Nephron (organoid): ENCODE data around the gene MORN1.
"Not testable (repeated sequence)": the region's sequence is repeated elsewhere in the genome, so short reads cannot be mapped to it uniquely, and the experiment has no call there.

Source experiments
- H3K27ac Mint-ChIP-seq, 3 experiments: 2 replicates each; pipeline ENCODE4 v1.8.0; 2020; ENCODE audit warnings: mixed read lengths in 3 of 3, mild to moderate bottlenecking in 2 of 3, moderate library complexity in 1 of 3
- H3K27me3 Mint-ChIP-seq: 2 replicates; pipeline ENCODE4 v1.8.0; 2021; ENCODE audit warnings: low read depth, mild to moderate bottlenecking, moderate library complexity, mixed read lengths
- H3K36me3 Mint-ChIP-seq: 2 replicates; pipeline ENCODE4 v1.8.0; 2020; ENCODE audit warnings: low read depth, mixed read lengths
- H3K4me1 Mint-ChIP-seq: 2 replicates; pipeline ENCODE4 v1.8.0; 2020; ENCODE audit warnings: mixed read lengths
- H3K4me3 Mint-ChIP-seq, 3 experiments: 2 replicates each; pipeline ENCODE4 v1.8.0; 2020; ENCODE audit warnings: mild to moderate bottlenecking in 3 of 3, mixed read lengths in 3 of 3, moderate library complexity in 2 of 3
- H3K9me3 Mint-ChIP-seq: 2 replicates; pipeline ENCODE4 v1.8.0; 2020; ENCODE audit warnings: mixed read lengths
- TF ChIP-seq, protein P1 (sequence below), 3 experiments: fragments of 200-600 bp; sonication (generic); IDR thresholded peaks; one replicate each; pipeline ENCODE4 v1.5.0; 2021; ENCODE audit warnings: antibody characterized with exemption in 3 of 3; ENCODE audit not compliant: unreplicated experiment in 3 of 3

MORN1 gene

GRCh38 chr1:2300004-2300771 lies 91.2 kb downstream of the MORN1 start:
- TF ChIP-seq, protein P1, sequence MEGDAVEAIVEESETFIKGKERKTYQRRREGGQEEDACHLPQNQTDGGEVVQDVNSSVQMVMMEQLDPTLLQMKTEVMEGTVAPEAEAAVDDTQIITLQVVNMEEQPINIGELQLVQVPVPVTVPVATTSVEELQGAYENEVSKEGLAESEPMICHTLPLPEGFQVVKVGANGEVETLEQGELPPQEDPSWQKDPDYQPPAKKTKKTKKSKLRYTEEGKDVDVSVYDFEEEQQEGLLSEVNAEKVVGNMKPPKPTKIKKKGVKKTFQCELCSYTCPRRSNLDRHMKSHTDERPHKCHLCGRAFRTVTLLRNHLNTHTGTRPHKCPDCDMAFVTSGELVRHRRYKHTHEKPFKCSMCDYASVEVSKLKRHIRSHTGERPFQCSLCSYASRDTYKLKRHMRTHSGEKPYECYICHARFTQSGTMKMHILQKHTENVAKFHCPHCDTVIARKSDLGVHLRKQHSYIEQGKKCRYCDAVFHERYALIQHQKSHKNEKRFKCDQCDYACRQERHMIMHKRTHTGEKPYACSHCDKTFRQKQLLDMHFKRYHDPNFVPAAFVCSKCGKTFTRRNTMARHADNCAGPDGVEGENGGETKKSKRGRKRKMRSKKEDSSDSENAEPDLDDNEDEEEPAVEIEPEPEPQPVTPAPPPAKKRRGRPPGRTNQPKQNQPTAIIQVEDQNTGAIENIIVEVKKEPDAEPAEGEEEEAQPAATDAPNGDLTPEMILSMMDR (IDR thresholded peaks at IDR 0.05; ENCODE audit: unreplicated experiment in 3 of 3) = no peak
- peaks cover 4% of the 10 kb centered on the region for H3K36me3 Mint-ChIP-seq
- peaks cover 28% of the 10 kb centered on the region for H3K4me1 Mint-ChIP-seq
- H3K27me3 Mint-ChIP-seq = no peaks in the 10 kb centered on the region
- no peak overlapping the region for H3K27ac Mint-ChIP-seq
- H3K4me3 Mint-ChIP-seq = no peak overlapping the region
- H3K9me3 Mint-ChIP-seq = no peaks in the 10 kb centered on the region

GRCh38 chr1:2299131-2299627 lies 92.2 kb downstream of the MORN1 start:
- Mint-ChIP-seq H3K4me3 (no peak overlapping the region), H3K4me1 (peaks cover 21% of the 10 kb centered on the region), H3K9me3 (no peaks in the 10 kb centered on the region), H3K27ac (peak overlapping the region in 2 of 3 experiments; percentile 37 to 49), H3K27me3 (no peaks in the 10 kb centered on the region), H3K36me3 (peaks cover 4% of the 10 kb centered on the region)
- TF ChIP-seq, protein P1 (IDR thresholded peaks at IDR 0.05; ENCODE audit: unreplicated experiment in 3 of 3) = no peak

GRCh38 chr1:2298685-2299084 lies 92.7 kb downstream of the MORN1 start:
- no peaks in the 10 kb centered on the region for H3K27me3 Mint-ChIP-seq
- H3K4me1 Mint-ChIP-seq = peaks cover 26% of the 10 kb centered on the region
- TF ChIP-seq, protein P1 (IDR thresholded peaks at IDR 0.05; ENCODE audit: unreplicated experiment in 3 of 3) = no peak
- peak overlapping the region in 1 of 3 experiments; percentile 49 for H3K27ac Mint-ChIP-seq
- no peak overlapping the region for H3K4me3 Mint-ChIP-seq
- peaks cover 4% of the 10 kb centered on the region for H3K36me3 Mint-ChIP-seq
- H3K9me3 Mint-ChIP-seq = no peaks in the 10 kb centered on the region

- TF ChIP-seq, protein P1 (IDR thresholded peaks at IDR 0.05; ENCODE audit: unreplicated experiment in 3 of 3) = no peak
- H3K27ac Mint-ChIP-seq = peak overlapping the region in 1 of 3 experiments; percentile 58
- H3K27me3 Mint-ChIP-seq = no peaks in the 10 kb centered on the region
- H3K36me3 Mint-ChIP-seq = no peaks in the 10 kb centered on the region
- no peaks in the 10 kb centered on the region for H3K9me3 Mint-ChIP-seq
- peaks cover 31% of the 10 kb centered on the region for H3K4me1 Mint-ChIP-seq
- no peak overlapping the region for H3K4me3 Mint-ChIP-seq
These were observed 93.9 kb downstream of the MORN1 start for GRCh38 chr1:2297246-2298011.

DNA sequence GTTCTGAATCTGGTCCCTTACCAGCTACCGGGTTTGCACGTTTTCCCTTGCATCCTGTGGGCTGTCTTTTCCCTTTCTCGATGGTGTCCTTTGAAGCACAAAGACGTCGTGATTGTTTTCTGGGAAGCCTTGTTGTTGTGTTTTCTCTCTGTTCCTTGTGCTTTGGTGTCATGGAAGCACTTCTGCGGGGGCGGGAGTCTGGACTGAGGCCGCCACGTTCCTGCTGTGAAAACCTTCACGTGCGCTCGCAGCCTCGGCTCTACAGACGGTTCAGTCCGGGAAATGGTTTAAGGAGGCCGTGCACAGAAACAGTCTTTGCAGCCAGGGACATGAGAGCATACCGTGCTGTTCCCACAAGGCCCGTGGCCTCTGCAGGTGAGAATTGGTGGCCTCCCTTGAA lies 94.7 kb downstream of the MORN1 start:
- TF ChIP-seq, protein P1 (IDR thresholded peaks at IDR 0.05; ENCODE audit: unreplicated experiment in 3 of 3) = no peak
- Mint-ChIP-seq H3K4me3 (no peak overlapping the region), H3K4me1 (peaks cover 31% of the 10 kb centered on the region), H3K36me3 (no peaks in the 10 kb centered on the region), H3K27ac (peak overlapping the region; percentile 58 to 60 (median 60)), H3K27me3 (no peaks in the 10 kb centered on the region), H3K9me3 (no peaks in the 10 kb centered on the region)

- not testable (repeated sequence) for H3K27me3 Mint-ChIP-seq, H3K4me3 Mint-ChIP-seq, H3K36me3 Mint-ChIP-seq, H3K9me3 Mint-ChIP-seq
- Mint-ChIP-seq H3K4me1 (peaks cover 32% of the 10 kb centered on the region), H3K27ac (peak overlapping the region; percentile 58 to 60 (median 60))
These were observed 95.1 kb downstream of the MORN1 start for GRCh38 chr1:2296211-2296610.
